ENCODE measurements around the gene MED27.

DNA sequence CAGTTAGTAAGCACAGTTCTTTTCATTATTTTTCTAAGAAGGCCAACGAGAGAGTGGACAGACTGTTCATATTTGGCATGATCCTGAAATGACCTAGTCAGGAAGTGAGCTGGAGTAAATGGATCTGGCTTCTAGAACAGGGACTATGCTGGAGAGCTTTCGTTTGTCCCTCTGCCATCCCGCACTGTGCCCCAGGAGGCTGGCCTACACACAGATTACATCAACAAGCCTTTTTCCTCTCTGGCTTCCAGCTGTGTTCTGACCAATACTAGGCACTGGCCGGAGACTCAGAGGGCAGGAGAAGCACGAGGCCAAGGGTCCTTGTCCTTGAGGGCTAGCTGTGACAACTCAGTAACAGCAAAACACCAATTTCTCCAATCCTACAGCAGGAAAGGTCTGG lies 127.8 kb downstream of the MED27 start:
- TF ChIP-seq EZH2 (IDR thresholded peaks at IDR 0.05; ENCODE audit: low read length, unreplicated experiment) = no peak
- TF ChIP-seq, protein P1, sequence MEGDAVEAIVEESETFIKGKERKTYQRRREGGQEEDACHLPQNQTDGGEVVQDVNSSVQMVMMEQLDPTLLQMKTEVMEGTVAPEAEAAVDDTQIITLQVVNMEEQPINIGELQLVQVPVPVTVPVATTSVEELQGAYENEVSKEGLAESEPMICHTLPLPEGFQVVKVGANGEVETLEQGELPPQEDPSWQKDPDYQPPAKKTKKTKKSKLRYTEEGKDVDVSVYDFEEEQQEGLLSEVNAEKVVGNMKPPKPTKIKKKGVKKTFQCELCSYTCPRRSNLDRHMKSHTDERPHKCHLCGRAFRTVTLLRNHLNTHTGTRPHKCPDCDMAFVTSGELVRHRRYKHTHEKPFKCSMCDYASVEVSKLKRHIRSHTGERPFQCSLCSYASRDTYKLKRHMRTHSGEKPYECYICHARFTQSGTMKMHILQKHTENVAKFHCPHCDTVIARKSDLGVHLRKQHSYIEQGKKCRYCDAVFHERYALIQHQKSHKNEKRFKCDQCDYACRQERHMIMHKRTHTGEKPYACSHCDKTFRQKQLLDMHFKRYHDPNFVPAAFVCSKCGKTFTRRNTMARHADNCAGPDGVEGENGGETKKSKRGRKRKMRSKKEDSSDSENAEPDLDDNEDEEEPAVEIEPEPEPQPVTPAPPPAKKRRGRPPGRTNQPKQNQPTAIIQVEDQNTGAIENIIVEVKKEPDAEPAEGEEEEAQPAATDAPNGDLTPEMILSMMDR (conservative IDR thresholded peaks at IDR 0.05; ENCODE audit: low read depth, low read length) = no peak
